A549 (cell line): ENCODE results near the gene DIS3L2.

Source experiments
- BHLHE40 ChIP-seq: IDR thresholded peaks from 2 replicates; pipeline ENCODE4 v1.6.1; 2012; ENCODE audit warnings: low read depth, low read length, inconsistent platforms
- EP300 ChIP-seq, 2 experiments: fragments of >200 bp; sonication (Bioruptor Twin); formaldehyde crosslinking; IDR thresholded peaks; 2 replicates in 1 of 2; 3 replicates in 1 of 2; pipeline ENCODE4 v1.6.1; 2016 to 2017
- HDAC2 ChIP-seq: fragments of 200-600 bp; sonication (generic); IDR thresholded peaks from 2 replicates; pipeline ENCODE4 v1.6.1; 2016
- HOXA7 ChIP-seq: fragments of 250-450 bp; sonication (Bioruptor Pico); IDR thresholded peaks from 2 replicates; pipeline ENCODE4 v1.5.0; 2020; ENCODE audit warnings: mild to moderate bottlenecking, moderate library complexity
- JUN ChIP-seq, 2 experiments: fragments of >200 bp; sonication (Bioruptor Twin); formaldehyde crosslinking; IDR thresholded peaks; 2 replicates in 1 of 2; 3 replicates in 1 of 2; pipeline ENCODE4 v1.6.1; 2016 to 2017
- KDM1A ChIP-seq: fragments of 200-600 bp; sonication (generic); IDR thresholded peaks from 2 replicates; pipeline ENCODE4 v1.6.1; 2016; ENCODE audit warnings: low read depth, mild to moderate bottlenecking
- PHF8 ChIP-seq: fragments of 200-600 bp; sonication (generic); IDR thresholded peaks from 2 replicates; pipeline ENCODE4 v1.6.1; 2016; ENCODE audit warnings: low read depth, mild to moderate bottlenecking, antibody characterized with exemption, moderate library complexity, borderline replicate concordance
- POLR2A ChIP-seq: IDR thresholded peaks from 2 replicates; pipeline ENCODE4 v1.6.1; 2012; ENCODE audit warnings: mild to moderate bottlenecking, low read length
- RCOR1 ChIP-seq: fragments of 150-350 bp; IDR thresholded peaks from 2 replicates; pipeline ENCODE4 v1.6.1; 2014; ENCODE audit warnings: antibody characterized with exemption, low read length, low read depth
- RFX5 ChIP-seq: fragments of 450-650 bp; IDR thresholded peaks from 2 replicates; pipeline ENCODE4 v1.7.1; 2014; ENCODE audit warnings: antibody characterized with exemption, mild to moderate bottlenecking, moderate library complexity
- TF ChIP-seq, protein P1 (sequence below): fragments of 450-650 bp; IDR thresholded peaks from 2 replicates; pipeline ENCODE4 v1.6.1; 2014; ENCODE audit warnings: antibody characterized with exemption
- TF ChIP-seq, protein P2 (sequence below): fragments of >200 bp; sonication (Bioruptor Twin); formaldehyde crosslinking; IDR thresholded peaks from 3 replicates; pipeline ENCODE4 v1.5.1; 2016
- TF ChIP-seq, protein P3 (sequence below): fragments of 200-600 bp; sonication (generic); IDR thresholded peaks from 2 replicates; pipeline ENCODE4 v1.6.1; 2016; ENCODE audit warnings: antibody characterized with exemption, mild to moderate bottlenecking, moderate library complexity
- TF ChIP-seq, protein P4 (sequence below): IDR thresholded peaks from 2 replicates; pipeline ENCODE4 v1.6.1; 2012

DNA sequence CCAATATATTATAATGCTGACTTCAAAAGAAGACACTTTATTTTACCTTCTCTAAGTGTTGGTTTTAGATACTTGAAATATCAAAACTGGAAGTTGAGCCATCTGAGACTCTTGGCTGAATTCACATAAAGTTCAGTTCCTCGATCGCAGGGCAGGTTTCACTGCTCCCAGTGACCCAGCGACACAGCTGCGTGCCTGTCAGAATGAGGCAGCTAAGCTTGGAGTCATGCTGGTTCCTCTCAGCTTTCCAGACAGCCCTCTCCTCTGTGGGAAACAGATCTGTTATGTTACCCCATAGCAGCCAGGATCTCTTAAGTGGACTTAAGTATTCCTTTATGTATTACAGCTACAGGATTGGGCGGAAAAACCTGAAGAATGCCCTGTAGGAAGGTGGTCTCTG, 274.2 kb downstream of the DIS3L2 start:
- TF ChIP-seq, protein P1, sequence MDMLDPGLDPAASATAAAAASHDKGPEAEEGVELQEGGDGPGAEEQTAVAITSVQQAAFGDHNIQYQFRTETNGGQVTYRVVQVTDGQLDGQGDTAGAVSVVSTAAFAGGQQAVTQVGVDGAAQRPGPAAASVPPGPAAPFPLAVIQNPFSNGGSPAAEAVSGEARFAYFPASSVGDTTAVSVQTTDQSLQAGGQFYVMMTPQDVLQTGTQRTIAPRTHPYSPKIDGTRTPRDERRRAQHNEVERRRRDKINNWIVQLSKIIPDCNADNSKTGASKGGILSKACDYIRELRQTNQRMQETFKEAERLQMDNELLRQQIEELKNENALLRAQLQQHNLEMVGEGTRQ: no peak
- TF ChIP-seq JUN (IDR thresholded peaks at IDR 0.05): no peak
- no peak for TF ChIP-seq EP300 (IDR thresholded peaks at IDR 0.05)
- TF ChIP-seq, protein P2, sequence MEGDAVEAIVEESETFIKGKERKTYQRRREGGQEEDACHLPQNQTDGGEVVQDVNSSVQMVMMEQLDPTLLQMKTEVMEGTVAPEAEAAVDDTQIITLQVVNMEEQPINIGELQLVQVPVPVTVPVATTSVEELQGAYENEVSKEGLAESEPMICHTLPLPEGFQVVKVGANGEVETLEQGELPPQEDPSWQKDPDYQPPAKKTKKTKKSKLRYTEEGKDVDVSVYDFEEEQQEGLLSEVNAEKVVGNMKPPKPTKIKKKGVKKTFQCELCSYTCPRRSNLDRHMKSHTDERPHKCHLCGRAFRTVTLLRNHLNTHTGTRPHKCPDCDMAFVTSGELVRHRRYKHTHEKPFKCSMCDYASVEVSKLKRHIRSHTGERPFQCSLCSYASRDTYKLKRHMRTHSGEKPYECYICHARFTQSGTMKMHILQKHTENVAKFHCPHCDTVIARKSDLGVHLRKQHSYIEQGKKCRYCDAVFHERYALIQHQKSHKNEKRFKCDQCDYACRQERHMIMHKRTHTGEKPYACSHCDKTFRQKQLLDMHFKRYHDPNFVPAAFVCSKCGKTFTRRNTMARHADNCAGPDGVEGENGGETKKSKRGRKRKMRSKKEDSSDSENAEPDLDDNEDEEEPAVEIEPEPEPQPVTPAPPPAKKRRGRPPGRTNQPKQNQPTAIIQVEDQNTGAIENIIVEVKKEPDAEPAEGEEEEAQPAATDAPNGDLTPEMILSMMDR: no peak
- no peak for TF ChIP-seq POLR2A
- TF ChIP-seq RFX5: no peak
- no peak for TF ChIP-seq PHF8
- no peak for TF ChIP-seq HOXA7 (CRISPR knock-in tag)
- TF ChIP-seq, protein P3, sequence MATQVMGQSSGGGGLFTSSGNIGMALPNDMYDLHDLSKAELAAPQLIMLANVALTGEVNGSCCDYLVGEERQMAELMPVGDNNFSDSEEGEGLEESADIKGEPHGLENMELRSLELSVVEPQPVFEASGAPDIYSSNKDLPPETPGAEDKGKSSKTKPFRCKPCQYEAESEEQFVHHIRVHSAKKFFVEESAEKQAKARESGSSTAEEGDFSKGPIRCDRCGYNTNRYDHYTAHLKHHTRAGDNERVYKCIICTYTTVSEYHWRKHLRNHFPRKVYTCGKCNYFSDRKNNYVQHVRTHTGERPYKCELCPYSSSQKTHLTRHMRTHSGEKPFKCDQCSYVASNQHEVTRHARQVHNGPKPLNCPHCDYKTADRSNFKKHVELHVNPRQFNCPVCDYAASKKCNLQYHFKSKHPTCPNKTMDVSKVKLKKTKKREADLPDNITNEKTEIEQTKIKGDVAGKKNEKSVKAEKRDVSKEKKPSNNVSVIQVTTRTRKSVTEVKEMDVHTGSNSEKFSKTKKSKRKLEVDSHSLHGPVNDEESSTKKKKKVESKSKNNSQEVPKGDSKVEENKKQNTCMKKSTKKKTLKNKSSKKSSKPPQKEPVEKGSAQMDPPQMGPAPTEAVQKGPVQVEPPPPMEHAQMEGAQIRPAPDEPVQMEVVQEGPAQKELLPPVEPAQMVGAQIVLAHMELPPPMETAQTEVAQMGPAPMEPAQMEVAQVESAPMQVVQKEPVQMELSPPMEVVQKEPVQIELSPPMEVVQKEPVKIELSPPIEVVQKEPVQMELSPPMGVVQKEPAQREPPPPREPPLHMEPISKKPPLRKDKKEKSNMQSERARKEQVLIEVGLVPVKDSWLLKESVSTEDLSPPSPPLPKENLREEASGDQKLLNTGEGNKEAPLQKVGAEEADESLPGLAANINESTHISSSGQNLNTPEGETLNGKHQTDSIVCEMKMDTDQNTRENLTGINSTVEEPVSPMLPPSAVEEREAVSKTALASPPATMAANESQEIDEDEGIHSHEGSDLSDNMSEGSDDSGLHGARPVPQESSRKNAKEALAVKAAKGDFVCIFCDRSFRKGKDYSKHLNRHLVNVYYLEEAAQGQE: no peak
- TF ChIP-seq, protein P4, sequence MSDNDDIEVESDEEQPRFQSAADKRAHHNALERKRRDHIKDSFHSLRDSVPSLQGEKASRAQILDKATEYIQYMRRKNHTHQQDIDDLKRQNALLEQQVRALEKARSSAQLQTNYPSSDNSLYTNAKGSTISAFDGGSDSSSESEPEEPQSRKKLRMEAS: no peak
- TF ChIP-seq BHLHE40: no peak
- TF ChIP-seq HDAC2: no peak
- no peak for TF ChIP-seq RCOR1
- no peak for TF ChIP-seq KDM1A
